ENCODE measurements around the gene RTTN.

The RTTN gene

GRCh38 chr18:70072678-70073077 is 132.8 kb downstream of the RTTN start:
- DNase-seq = peak; percentile 61

DNA sequence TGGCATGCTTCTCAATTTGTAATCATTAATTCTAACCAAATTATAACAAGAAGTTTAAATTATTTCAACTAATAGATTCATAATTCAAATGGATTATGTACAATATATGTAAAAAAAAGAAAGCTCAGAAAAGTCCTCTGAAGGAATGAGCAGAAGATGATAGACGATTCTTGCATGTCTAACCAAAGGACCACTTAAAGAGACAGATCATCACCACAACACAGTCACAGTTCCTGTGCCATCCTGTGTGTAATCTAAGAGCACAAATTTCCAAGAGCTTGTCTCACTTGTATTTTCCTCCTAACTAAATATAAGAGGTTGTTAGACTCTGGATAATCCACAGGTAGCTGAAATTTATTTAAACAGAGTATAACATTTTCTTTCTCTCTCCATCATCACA is 135.5 kb downstream of the RTTN start:
- DNase-seq = no peak

GRCh38 chr18:70069382-70069781 is 136.1 kb downstream of the RTTN start:
- no peak for DNase-seq

DNA sequence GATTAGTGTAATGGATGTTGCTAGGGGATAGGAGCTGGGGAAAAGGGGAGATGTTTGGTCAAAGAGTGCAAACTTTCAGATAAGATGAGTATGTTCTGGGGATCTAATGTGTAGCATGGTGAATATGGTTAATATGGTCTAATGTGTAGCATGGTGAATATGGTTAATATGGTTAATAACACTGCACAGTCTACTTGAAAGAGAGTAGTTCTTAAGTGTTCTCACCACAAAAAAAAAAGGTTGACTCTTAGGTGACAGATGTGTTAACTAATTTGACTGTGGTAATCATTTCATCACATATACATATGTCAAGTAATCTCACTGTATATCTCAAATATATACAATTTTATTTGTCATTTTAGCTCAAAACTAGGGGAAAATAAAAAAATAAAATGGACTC is 136.5 kb downstream of the RTTN start:
- DNase-seq = no peak

DNA sequence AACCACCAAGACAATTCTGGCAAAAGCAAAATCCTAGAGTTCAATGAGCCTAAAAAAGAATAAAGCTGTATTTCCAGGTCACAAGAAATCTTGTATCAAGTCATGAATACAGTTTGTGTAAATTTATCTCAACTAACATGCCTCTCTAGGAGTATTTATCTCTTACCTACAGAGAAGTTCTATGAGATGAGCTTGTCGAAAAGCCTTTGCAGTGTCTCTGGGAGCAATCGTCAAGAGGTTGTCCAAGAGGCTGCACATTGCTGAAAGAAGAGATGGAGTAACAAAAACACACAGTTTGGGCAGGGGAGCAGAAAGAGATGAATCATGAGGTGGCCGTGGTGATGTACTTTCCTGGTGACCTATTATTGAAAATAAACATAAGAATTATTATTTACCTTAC is 145.8 kb downstream of the RTTN start:
- no peak for DNase-seq

- no peak for DNase-seq
Observed at GRCh38 chr18:70058916-70059315, 146.6 kb downstream of the RTTN start.

DNA sequence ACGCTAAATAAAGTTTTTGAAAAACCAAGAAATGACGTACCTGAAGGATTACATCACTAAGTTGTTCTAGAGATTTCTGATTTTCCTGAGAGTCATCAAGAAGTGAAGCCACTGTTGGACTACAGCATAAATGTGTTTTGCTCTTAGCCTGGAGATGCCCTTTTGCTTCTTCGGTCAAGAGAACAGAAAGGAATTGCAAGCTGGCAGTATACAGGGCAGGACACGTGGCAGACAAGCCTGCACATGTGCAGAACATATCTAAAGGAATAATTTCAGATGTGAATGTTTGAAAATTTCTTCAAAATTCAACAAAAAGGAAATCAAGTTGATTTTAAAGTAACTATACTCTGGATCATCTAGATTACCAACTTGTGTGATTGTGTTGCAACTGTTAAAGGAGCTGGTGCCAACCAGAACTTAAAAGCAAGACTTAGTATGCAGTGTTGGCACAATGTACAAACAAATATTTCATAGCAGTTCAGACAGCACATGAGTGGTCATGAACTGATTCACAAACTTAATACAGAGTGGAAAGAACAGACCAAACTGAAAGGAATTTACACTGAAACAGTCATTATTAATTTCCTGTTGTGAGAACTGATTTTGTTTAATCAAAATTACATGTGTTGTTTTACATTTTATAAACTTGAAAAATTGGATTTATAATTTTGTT is 157.4 kb downstream of the RTTN start:
- no peak for DNase-seq

GRCh38 chr18:70046796-70047195 is 158.7 kb downstream of the RTTN start:
- no peak for DNase-seq

GRCh38 chr18:70046207-70046606 is 159.3 kb downstream of the RTTN start:
- DNase-seq = no peak

DNA sequence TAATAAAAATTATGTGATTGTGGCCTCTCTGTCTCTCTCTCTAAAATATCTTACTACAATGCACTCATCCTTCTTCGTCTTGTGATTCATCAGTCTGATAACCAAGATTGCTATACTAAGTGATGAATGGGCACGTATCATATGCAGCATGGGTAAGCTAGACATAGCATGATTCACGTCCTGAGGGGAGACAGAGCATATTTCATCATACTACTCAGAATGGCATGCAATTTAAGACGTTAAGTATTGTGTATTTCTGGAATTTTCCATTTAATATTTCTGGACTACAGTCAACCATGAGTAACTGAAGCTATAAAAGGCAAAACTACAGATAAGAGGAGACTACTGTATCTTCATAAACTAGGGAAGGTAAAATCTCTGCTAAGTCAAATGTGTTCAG is 160.9 kb downstream of the RTTN start:
- no peak for DNase-seq

- no peak for DNase-seq
Observed at GRCh38 chr18:70041459-70042050, 163.9 kb downstream of the RTTN start.

- DNase-seq = no peak
Observed at GRCh38 chr18:70039186-70039585, 166.3 kb downstream of the RTTN start.

GRCh38 chr18:70037431-70038061 is 167.9 kb downstream of the RTTN start:
- peak; percentile 32 for DNase-seq

GRCh38 chr18:70036771-70037347 is 168.6 kb downstream of the RTTN start:
- DNase-seq = no peak

DNA sequence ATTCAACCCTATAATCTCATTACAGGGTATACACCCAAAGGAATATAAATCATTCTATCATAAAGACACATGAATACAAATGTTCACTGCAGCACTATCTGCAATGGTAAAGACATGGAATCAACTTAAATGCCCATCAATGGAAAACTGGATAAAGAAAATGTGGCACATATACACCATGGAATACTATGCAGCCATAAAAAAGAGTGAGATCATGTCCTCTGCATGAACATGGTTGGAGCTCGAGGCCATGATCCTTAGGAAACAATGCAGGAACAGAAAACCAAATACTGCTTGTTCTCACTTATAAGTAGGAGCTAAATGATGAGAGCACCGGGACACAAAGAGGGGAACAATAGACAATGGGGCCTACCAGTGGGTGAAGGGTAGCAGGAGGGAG is 169.3 kb downstream of the RTTN start:
- DNase-seq = no peak

DNA sequence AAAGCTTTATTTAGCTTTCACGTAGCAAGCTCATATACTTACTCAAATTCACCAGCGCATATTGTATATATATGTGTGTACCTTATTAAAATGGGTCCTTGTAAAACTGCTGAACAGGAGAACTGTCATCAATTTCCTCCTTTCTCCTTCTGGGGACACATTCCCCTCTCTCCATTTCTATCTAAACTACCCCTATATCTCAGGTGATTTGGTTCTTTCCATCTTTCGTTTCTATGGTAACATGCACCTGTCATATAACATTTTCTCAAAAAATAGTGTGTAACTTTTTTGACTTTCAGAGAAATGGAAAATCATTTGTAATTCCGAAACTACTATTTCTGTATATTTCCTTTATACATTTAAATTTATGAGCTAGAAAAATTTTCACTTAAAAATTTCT is 174.3 kb downstream of the RTTN start:
- no peak for DNase-seq

GRCh38 chr18:70030728-70031127 is 174.8 kb downstream of the RTTN start:
- no peak for DNase-seq

- no peak for DNase-seq
Observed at GRCh38 chr18:70029163-70029562, 176.3 kb downstream of the RTTN start.

GRCh38 chr18:70028734-70029133 is 176.8 kb downstream of the RTTN start:
- no peak for DNase-seq

GRCh38 chr18:70028084-70028483 is 177.4 kb downstream of the RTTN start:
- no peak for DNase-seq

- no peak for DNase-seq
Observed at GRCh38 chr18:70025580-70025979, 179.9 kb downstream of the RTTN start.

DNA sequence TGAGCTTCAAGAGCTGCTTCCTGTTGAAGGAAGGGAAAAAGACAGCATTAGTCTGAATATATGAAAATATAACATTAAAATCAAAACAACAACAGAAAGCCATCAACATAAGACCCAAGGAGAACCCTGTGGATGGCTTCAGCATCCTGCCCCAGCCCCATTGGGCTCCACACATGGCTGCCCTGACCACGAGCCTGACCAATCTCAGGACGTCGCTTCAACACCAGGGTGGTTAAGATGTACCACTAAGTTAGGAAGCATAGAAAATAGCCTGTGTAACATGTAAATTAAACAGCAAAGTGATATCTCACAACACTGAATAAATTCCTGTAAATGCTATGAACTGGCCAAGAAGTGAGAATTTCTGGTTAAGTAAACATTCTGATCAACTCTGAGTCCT is 180.7 kb downstream of the RTTN start:
- no peak for DNase-seq

- DNase-seq = no peak
Observed at GRCh38 chr18:70024093-70024492, 181.4 kb downstream of the RTTN start.

- DNase-seq = no peak
Observed at GRCh38 chr18:70022636-70023035, 182.9 kb downstream of the RTTN start.

Data from NCI-H69 (cell line).